NCI-H345 (cell line): ENCODE measurements around the gene PEAR1.

Experiments
- DNase-seq: peaks from one replicate; lab custom pipeline; 2025; lab: John Stamatoyannopoulos, UW

Gene PEAR1

GRCh38 chr1:156859523-156860112 is 33.9 kb upstream of the PEAR1 start:
- DNase-seq, result no peak

DNA sequence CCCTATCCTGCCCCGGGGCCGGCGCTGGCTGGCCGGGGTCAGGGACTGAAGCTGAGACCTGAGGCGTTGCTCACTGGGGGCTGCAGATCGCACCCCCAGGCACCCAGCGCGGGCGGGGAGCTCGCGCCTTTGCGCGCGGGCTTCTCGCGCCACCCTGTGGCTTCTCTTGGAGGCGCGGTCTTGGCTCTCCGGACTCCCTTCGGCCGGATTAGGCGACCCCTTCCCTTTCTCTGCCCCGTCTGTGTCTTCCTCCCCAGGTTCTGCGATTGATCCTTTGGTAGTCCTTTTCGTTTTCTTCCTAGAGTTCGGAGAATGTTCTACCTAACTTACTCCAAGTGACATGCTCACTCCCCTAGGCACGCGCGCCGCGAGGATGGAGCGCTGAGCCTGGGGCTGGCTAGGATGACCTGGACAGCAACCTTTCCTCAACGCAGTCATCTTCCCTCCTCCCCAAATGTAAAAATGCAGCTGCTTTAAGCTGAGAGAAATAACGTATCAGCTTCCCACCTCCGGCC is 33.3 kb upstream of the PEAR1 start:
- DNase-seq, result peak; percentile 34

GRCh38 chr1:156860628-156861423 is 32.7 kb upstream of the PEAR1 start, which contains the start of gene NTRK1:
NTRK1 (plus strand) TSS chr1:156860865; CDS start chr1:156860935, 70 bp downstream.
- DNase-seq, result peak; percentile 58

GRCh38 chr1:156862584-156862983 is 30.9 kb upstream of the PEAR1 start:
- no peak for DNase-seq

DNA sequence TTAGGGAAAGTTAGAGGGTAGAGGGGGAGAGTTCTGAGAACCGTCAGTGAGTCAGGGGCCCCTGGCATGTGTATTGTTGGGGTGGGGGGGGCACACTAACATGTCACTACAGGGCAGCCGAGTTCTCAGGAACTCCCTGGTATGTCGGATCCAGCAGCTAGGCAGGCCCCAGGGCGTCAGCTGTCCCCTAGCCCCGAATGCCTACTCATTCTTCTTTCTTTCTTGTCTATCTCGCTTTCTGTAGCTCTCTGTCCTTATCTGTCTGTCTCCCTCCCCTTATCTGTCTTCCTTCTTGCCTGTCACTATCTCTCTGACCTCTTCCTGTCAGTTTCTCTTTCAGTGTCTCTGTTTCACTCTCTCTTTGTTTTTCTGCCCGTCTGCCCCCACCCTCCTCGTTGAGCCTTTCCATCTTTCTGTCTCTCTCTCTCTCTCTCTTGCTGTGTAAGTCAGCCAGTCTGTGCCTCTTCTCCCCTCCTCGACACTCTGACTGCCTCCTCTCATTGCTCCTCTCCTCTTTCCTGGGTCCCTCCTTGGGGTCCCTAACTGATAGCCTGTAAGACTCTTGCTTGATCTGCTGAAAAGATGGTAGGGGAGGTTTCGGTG is 30.4 kb upstream of the PEAR1 start:
- no peak for DNase-seq

DNA sequence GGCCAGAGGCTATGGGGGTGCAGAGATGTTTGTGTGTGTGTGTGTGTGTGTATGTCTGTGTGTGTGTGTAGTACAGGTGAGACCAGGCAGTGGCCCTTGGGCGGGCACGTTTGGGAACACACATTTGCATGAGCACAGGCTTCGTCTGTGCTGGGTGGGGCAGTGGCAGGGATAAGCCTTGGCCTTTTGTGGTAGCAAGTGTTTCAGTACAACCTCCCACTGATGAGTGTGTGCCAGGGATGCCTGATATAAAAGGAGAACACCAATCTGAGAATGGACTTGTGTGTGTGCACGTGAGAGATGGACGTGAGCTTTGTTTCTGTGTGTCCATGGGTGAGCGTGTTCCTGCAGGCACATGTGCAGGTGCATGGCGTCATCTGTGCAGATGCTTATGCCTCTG is 29.9 kb upstream of the PEAR1 start:
- no peak for DNase-seq

DNA sequence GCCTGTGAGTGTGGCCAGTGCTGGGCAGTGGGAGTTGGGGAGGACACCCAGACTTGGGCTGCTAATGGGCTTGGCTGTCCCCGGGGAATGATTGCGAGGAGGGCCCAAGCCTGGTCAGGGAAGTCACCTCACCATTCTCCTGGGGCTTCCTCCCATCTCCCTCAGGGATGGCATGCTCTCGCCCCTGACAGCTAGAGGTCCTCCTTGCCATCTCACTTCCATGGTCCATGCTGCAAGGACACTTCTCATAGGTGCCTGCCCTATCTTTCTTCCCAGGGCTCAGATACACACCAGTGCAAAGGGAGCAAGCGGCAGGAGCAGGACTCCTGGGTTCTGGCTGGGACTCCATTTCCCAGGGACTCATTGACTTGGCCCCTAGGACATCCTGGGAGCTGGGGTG is 28.7 kb upstream of the PEAR1 start:
- DNase-seq, result no peak

GRCh38 chr1:156865258-156865657 is 28.3 kb upstream of the PEAR1 start:
- DNase-seq, result no peak

GRCh38 chr1:156865865-156866248 is 27.7 kb upstream of the PEAR1 start:
- DNase-seq, result no peak

DNA sequence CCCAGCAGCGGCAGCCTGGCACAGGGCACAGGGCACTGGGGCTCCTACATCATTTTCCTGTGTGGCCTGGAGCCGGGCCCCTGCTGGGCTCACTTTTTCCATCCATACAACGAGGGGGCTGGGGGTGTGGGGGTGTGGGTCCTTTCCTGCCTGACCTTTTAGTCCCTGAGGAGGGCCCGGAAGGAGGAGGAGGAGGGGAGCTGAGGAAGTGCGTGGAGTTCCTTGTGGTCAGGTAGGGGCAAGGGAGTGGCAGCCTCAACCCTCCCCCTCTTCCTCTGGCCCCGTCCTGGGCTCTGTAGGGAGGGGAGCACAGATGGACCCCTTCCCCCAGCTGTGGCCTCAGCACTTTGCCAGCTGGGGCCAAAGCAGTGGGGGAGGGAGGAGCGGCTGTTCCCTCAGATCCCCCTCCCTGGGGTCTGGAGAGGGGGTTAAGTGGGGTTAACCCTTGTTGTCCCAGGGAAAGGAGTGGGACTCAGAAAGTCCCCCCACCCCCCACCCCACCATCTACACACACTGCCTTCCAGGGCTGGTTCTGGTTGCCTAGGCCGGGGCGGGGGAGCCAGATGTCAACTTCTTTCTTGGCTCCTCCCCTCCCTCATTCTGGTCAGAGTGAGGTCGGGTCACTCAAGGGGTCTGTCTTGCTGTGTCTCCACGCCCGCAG is 27.1 kb upstream of the PEAR1 start:
- no peak for DNase-seq

DNA sequence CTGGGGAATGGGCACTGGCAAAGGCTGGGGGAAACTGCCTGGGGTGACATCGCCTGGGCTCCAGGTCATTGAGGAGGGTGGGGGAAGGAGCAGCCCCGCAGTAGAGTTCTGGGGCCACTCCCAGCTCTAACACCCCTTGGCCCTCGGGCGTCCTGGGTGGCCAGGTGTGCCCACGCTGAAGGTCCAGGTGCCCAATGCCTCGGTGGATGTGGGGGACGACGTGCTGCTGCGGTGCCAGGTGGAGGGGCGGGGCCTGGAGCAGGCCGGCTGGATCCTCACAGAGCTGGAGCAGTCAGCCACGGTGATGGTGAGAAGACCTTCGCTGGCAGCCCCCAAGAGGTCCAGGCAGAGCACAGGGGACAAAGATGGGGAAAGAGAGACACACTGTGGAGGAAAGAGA is 25.2 kb upstream of the PEAR1 start:
- no peak for DNase-seq

DNA sequence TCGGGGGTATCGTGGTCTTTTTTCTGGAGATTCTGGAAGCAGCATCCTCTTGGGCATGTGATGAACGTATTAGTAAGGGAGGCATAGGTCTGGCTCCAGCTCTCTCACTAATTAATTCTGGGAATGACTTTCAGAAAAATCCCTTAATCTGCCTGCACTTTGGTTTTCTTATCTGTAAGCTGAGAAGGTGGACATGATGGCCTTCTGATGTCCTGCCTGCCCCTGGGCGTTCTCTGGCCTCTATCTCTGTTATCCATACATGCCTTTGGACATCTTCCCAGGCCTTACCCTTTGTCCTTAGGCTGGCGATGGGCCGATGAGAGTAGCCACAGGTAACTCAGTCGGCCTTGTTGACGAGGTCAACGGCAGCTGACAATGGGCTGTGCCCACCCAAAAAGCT is 24.1 kb upstream of the PEAR1 start:
- DNase-seq, result no peak

GRCh38 chr1:156873659-156874058 is 19.9 kb upstream of the PEAR1 start:
- no peak for DNase-seq

DNA sequence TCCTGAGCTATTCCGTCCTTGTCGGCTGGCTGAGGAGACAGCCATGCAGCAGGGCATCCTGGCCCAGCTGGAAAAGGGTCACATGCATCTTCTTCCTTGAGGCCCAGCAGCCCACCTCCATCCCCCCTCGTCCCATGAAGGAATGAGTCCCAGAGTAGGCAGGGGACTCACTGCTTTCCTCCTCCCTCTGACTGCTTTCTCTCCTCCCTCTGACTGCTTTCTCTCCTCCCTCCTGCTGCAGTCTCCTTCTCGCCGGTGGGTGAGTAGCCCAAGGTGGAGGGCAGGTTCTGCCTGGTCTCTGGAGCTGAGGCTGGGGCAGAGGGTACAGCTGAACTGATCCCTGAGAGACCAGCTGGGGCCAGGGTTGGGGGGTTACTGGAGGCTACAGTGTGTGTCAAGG is 19.4 kb upstream of the PEAR1 start:
- no peak for DNase-seq

GRCh38 chr1:156874572-156875340 is 18.8 kb upstream of the PEAR1 start:
- DNase-seq, result no peak

DNA sequence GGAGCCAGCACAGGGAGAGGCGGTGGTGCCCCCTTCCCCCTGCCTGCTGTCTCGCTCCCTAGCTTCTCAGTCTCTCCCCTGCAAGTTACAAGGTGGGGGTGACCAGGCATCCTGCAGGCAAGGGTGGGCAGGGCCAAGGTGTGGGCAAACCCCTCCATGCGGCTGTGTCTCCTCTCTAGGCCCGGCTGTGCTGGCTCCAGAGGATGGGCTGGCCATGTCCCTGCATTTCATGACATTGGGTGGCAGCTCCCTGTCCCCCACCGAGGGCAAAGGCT is 18.2 kb upstream of the PEAR1 start:
- DNase-seq, result no peak

DNA sequence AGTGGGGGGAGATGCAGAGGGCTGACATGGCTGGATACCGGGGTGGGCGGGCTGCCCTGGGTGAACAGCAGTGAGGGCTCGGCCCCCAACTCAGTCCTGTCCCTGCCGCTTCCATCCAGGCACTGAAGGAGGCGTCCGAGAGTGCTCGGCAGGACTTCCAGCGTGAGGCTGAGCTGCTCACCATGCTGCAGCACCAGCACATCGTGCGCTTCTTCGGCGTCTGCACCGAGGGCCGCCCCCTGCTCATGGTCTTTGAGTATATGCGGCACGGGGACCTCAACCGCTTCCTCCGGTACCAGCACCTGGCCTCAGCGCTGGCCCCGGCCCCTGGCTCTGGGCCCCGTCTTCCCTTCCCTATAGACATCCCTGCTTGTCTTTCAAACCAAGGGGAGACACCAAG is 17.2 kb upstream of the PEAR1 start:
- no peak for DNase-seq

GRCh38 chr1:156877433-156878170 is 15.9 kb upstream of the PEAR1 start:
- no peak for DNase-seq

- no peak for DNase-seq
Measured at GRCh38 chr1:156879876-156880275, 13.6 kb upstream of the PEAR1 start.

GRCh38 chr1:156880473-156880872 is 13.0 kb upstream of the PEAR1 start:
- no peak for DNase-seq

DNA sequence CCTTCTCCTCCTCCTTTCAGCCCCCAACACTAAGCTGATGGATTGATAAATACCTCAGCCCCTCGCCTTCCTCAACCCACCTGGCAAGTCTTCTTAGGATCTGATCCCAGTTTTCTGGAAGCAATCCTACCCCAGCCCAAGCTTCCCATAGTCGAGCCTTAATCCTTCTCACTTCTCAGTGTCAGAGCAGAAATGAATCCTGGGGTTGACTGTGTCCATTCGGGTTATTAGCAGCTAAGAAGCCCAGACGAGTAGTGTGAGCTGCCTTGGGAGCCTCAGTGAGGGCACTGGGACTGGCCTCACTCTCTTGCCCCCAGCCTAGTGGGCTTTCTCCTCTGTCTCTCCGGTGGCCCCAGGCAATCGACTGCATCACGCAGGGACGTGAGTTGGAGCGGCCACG is 12.4 kb upstream of the PEAR1 start:
- DNase-seq, result no peak
